ENCODE measurements around the gene BTBD8.

Gene BTBD8

GRCh38 chr1:92211166-92211565, 131.0 kb downstream of the BTBD8 start:
- no peak overlapping the region for H3K4me3 ChIP-seq (ENCODE audit: low read depth, low read length)
- TF ChIP-seq CTCF (IDR thresholded peaks at IDR 0.05; ENCODE audit: low read depth, low read length), result no peak

- no peak within 1 kb of the TSS for H3K4me3 ChIP-seq (ENCODE audit: low read depth, low read length)
- TF ChIP-seq CTCF (IDR thresholded peaks at IDR 0.05; ENCODE audit: low read depth, low read length), result no peak
Observed at GRCh38 chr1:92217721-92218120, 137.6 kb downstream of the BTBD8 start, which contains the start of gene C1orf146. Gene C1orf146 (plus strand): TSS chr1:92217915. CDS start chr1:92231421, 13,506 bp downstream.

GRCh38 chr1:92218559-92218958, 138.4 kb downstream of the BTBD8 start:
- no peak for TF ChIP-seq CTCF (IDR thresholded peaks at IDR 0.05; ENCODE audit: low read depth, low read length)

GRCh38 chr1:92219028-92219427, 138.9 kb downstream of the BTBD8 start:
- no peak overlapping the region for H3K4me3 ChIP-seq (ENCODE audit: low read depth, low read length)
- no peak for TF ChIP-seq CTCF (IDR thresholded peaks at IDR 0.05; ENCODE audit: low read depth, low read length)

More at GRCh38 chr1:92218559-92218958, 138.4 kb downstream of the BTBD8 start:
- no peak overlapping the region for H3K4me3 ChIP-seq (ENCODE audit: low read depth, low read length)

GRCh38 chr1:92228401-92228800, 148.3 kb downstream of the BTBD8 start:
- no peak for TF ChIP-seq CTCF (IDR thresholded peaks at IDR 0.05; ENCODE audit: low read depth, low read length)
- no peak overlapping the region for H3K4me3 ChIP-seq (ENCODE audit: low read depth, low read length)

- H3K4me3 ChIP-seq (ENCODE audit: low read depth, low read length), result no peak overlapping the region
- no peak for TF ChIP-seq CTCF (IDR thresholded peaks at IDR 0.05; ENCODE audit: low read depth, low read length)
Observed at GRCh38 chr1:92230736-92231135, 150.6 kb downstream of the BTBD8 start.
